ENCODE data around the gene ABR. TPM values are rescaled to one million over a fixed set of nuclear protein-coding genes. Genes with fewer than 3 reads are reported as not detected.
"Not testable (repeated sequence)": the region's sequence is repeated elsewhere in the genome, so short reads cannot be mapped to it uniquely, and the experiment has no call there.

The ABR gene
- total and polyA plus RNA-seq, 3 donors from 2014 or later, result 30.6 to 52.7 (median 42.1) TPM

DNA sequence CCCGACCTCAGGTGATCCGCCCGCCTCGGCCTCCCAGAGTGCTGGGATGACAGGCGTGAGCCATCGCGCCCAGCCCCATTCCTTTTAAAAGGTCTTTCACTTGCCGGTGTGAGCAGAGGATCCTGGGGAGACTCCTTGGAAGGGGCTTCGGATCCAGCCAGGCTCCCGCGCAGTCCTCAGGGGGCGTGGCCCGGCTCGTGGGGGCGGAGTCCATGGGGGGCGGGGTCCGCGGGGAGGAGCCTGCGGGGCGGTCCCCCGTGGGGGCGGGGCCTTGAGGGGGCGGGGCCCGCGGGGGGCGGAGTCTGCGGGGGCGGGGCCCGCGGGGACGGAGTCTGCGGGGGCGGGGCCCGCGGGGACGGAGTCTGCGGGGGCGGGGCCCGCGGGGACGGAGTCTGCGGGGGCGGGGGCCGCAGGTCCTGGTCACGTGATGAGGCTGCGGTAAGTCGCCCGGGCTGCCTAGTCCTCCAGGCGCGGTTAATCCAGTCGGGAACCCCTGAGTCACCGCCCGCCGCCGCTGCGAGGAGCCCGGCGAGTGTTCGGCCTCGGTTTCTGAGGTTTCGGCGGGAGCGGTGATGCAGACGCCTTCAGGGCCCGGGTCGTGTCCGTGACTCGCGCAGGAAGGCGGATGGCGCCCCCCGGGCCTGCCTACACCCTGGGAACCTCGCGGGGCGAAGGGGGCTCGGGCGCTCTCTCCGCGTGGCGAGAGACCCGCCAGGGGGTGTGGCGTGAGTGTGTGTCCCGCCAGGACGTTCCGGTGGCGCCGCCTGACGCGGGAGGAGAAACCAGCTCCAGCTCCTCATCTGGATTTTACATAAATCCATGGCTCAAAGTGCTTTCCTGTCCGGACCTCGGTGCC is 23.6 kb upstream of the ABR start:
- Histone ChIP-seq H3K27ac (peak overlapping the region; percentile 72), H3K27me3 (no peaks in the 10 kb centered on the region), H3K4me1 (peaks cover 7% of the 10 kb centered on the region), H3K9me3 (no peaks in the 10 kb centered on the region), H3K36me3 (ENCODE audit: low read depth, missing control alignments) (no peaks in the 10 kb centered on the region), H3K4me3 (peak overlapping the region; percentile 58 to 67)
- no peak for TF ChIP-seq CTCF (IDR thresholded peaks at IDR 0.05)
- no peak for TF ChIP-seq POLR2A (IDR thresholded peaks at IDR 0.05)
- peak; percentile 80 for DNase-seq
- 6 to 36% methylated on average over 7 to 52 of the region's 91 CpGs for WGBS, 2 donors
- intact Hi-C loops (cut with DNase I; ENCODE audit: low total_unique reads), result no loop called here

DNA sequence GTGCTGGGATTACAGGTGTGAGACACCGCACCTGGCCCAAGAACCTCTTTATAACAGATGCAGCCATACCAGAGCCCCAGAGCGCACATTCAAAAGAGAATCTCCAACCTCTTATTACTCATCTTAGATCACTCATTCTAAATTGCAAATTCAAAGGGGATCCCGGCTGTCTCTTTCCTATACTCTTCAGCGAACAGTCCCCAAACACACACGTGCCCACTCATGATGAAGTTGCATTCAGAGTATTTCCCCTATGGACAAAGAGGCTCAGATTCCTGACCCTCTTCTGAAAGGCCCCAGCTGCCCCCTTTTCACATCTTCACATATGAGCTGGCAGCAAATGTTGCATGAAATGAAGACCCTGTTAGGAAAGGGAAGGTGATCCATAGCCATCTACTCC is 22.5 kb upstream of the ABR start:
- intact Hi-C loops (cut with DNase I; ENCODE audit: low total_unique reads), result no loop called here
- no peak for DNase-seq
- no peak overlapping the region for H3K27ac ChIP-seq
- no peaks in the 10 kb centered on the region for H3K27me3 ChIP-seq
- TF ChIP-seq POLR2A (IDR thresholded peaks at IDR 0.05) (no peak), CTCF (IDR thresholded peaks at IDR 0.05) (no peak)
- H3K9me3 ChIP-seq, result no peaks in the 10 kb centered on the region
- H3K4me3 ChIP-seq, result no peak overlapping the region
- WGBS, 2 donors, result 93 to 96% methylated on average over 5 of the region's 5 CpGs
- peaks cover 18% of the 10 kb centered on the region for H3K4me1 ChIP-seq
- no peaks in the 10 kb centered on the region for H3K36me3 ChIP-seq (ENCODE audit: low read depth, missing control alignments)

GRCh38 chr17:1201132-1201702 is 21.4 kb upstream of the ABR start:
- intact Hi-C loops (cut with DNase I; ENCODE audit: low total_unique reads), result no loop called here
- no peak overlapping the region for H3K27ac ChIP-seq

DNA sequence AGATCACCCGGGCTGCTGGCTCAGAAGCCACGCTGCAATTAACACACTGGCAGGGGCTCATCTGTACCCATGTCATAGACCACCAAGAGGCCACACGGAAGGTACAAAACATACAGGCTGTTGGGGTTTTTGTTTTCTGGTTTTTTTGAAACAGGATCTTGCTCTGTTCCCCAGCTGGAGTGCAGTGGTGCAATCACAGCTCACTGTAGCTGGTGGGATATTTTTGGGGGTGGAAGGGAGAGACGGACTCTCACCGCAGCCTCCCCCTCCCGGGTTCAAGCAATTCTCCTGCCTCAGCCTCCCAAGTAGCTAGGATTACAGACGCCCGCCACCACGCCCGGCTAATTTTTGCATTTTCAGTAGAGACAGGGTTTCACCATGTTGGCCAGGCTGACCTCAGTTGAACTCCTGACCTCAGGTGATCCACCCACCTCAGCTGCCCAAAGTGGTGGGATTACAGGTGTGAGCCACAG is 19.5 kb upstream of the ABR start:
- peak overlapping the region in 1 of 2 donors; percentile 55 for H3K27ac ChIP-seq
- intact Hi-C loops (cut with DNase I; ENCODE audit: low total_unique reads); H3K4me3 ChIP-seq; H3K9me3 ChIP-seq; DNase-seq; H3K27me3 ChIP-seq; H3K36me3 ChIP-seq (ENCODE audit: low read depth, missing control alignments): not testable (repeated sequence)
- H3K4me1 ChIP-seq, result peaks cover 22% of the 10 kb centered on the region
- WGBS, 2 donors, result 85 to 94% methylated on average over 10 of the region's 10 CpGs

More at GRCh38 chr17:1201132-1201702, 21.4 kb upstream of the ABR start:
- Histone ChIP-seq H3K4me3 (no peak overlapping the region), H3K4me1 (peaks cover 22% of the 10 kb centered on the region), H3K27me3 (no peaks in the 10 kb centered on the region), H3K36me3 (ENCODE audit: low read depth, missing control alignments) (no peaks in the 10 kb centered on the region), H3K9me3 (no peaks in the 10 kb centered on the region)
- no peak for DNase-seq
- no peak for TF ChIP-seq POLR2A (IDR thresholded peaks at IDR 0.05)
- no peak for TF ChIP-seq CTCF (IDR thresholded peaks at IDR 0.05)
- 78 to 90% methylated on average over 25 of the region's 25 CpGs for WGBS, 2 donors

DNA sequence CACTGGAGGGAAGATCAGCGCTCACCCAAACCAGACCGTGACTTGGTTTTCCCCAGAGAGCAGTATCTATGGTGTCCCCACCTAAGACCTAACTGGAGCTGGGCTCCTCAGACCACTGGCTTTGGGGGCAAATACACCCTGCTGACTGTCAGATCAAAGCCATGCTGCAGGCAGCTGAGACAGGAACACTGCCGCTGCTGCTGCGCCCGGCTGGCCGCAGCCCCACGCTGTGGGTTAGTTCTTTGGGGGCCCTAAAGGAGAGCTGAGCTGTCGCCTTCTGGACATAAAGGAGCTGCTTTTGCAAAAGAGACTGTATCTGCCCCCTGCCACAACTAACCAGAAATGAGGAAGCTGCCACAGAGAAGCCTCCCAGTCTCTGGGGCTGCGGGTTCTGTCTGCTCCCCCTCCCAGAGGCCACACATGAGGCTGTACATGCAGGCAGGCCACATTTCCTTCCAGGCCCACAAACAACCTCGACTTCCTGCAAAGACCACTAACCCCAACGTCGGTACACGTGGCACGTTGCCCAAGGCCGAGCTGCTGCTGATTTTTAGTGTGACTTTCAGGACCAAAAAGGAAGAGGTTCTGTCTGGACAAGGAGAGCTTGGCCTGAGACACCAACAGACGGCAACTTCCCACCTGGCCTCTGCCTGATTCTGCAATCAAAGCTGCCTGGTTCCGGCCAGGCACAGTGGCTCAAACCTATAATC is 18.2 kb upstream of the ABR start:
- H3K4me1 ChIP-seq, result peaks cover 18% of the 10 kb centered on the region
- peak overlapping the region; percentile 55 to 71 for H3K27ac ChIP-seq
- 36 to 37% methylated on average over 11 to 17 of the region's 17 CpGs for WGBS, 2 donors
- H3K9me3 ChIP-seq, result no peaks in the 10 kb centered on the region
- peak; percentile 88 for DNase-seq
- intact Hi-C loops (cut with DNase I; ENCODE audit: low total_unique reads), result no loop called here
- no peak for TF ChIP-seq POLR2A (IDR thresholded peaks at IDR 0.05)
- TF ChIP-seq CTCF (IDR thresholded peaks at IDR 0.05), result no peak
- H3K4me3 ChIP-seq, result no peak overlapping the region
- no peaks in the 10 kb centered on the region for H3K36me3 ChIP-seq (ENCODE audit: low read depth, missing control alignments)
- H3K27me3 ChIP-seq, result no peaks in the 10 kb centered on the region
